HCT116 (cell line): ENCODE measurements around the gene RRAGB.

Source experiments
- EGR1 ChIP-seq: IDR thresholded peaks from 2 replicates; pipeline ENCODE4 v1.6.1; 2012; ENCODE audit warnings: low read depth
- EZH2 ChIP-seq: fragments of 200-600 bp; sonication (generic); IDR thresholded peaks from 2 replicates; pipeline ENCODE4 v1.6.1; 2017; ENCODE audit warnings: antibody characterized with exemption, mixed run types
- POLR2A ChIP-seq: IDR thresholded peaks from 2 replicates; pipeline ENCODE4 v1.7.0; 2011; ENCODE audit warnings: borderline replicate concordance; ENCODE audit not compliant: insufficient read depth, insufficient read length; ENCODE audit errors: extremely low read depth
- SIN3A ChIP-seq: IDR thresholded peaks from 2 replicates; pipeline ENCODE4 v1.6.1; 2012; ENCODE audit warnings: low read depth
- ZFX ChIP-seq: fragments of 450-650 bp; IDR thresholded peaks from 2 replicates; pipeline ENCODE4 v1.6.1; 2017
- TF ChIP-seq, protein P1 (sequence below), 3 experiments: fragments of 200-600 bp in 1 of 3; sonication (generic) in 1 of 3; IDR thresholded peaks in 2 of 3; conservative IDR thresholded peaks in 1 of 3; 2 replicates each; pipeline ENCODE4 v1.5.1; 2012 to 2017; ENCODE audit warnings: low read depth in 2 of 3, low read length in 2 of 3, antibody characterized with exemption in 1 of 3, borderline replicate concordance in 1 of 3, control low read depth in 1 of 3, mild to moderate bottlenecking in 1 of 3, mixed read lengths in 1 of 3, mixed run types in 1 of 3, moderate library complexity in 1 of 3; ENCODE audit not compliant: insufficient read depth in 1 of 3

DNA sequence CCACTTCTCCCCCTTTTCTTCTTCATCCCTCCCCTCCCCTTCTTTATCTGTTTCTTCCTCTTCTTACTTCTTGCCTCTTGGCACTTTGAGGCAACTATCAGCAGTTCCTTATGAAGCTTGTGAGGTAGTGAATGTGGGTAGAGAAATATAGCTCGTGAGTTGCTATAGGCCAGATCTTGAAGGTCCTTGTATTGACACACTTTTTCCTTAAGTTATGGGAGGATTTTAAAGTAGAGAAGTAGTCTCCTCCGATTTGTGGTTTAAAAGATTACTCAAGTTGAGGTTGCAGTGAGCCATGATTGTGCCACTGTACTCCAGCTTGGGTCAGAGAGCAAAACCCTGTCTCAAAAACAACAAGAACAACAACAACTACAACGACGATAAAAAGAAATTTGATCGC is 3.4 kb upstream of the RRAGB start:
- TF ChIP-seq, protein P1, sequence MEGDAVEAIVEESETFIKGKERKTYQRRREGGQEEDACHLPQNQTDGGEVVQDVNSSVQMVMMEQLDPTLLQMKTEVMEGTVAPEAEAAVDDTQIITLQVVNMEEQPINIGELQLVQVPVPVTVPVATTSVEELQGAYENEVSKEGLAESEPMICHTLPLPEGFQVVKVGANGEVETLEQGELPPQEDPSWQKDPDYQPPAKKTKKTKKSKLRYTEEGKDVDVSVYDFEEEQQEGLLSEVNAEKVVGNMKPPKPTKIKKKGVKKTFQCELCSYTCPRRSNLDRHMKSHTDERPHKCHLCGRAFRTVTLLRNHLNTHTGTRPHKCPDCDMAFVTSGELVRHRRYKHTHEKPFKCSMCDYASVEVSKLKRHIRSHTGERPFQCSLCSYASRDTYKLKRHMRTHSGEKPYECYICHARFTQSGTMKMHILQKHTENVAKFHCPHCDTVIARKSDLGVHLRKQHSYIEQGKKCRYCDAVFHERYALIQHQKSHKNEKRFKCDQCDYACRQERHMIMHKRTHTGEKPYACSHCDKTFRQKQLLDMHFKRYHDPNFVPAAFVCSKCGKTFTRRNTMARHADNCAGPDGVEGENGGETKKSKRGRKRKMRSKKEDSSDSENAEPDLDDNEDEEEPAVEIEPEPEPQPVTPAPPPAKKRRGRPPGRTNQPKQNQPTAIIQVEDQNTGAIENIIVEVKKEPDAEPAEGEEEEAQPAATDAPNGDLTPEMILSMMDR (IDR thresholded peaks at IDR 0.05 in 2 of 3, conservative IDR thresholded peaks at IDR 0.05 in 1 of 3; ENCODE audit: borderline replicate concordance in 1 of 3, insufficient read depth in 1 of 3, low read depth in 2 of 3, low read length in 2 of 3) = no peak
- TF ChIP-seq ZFX (no peak), SIN3A (no peak), EZH2 (no peak), POLR2A (no peak), EGR1 (no peak)
